SK-N-SH (cell line): ENCODE measurements around the gene SGCA. TPM values are rescaled to one million over a fixed set of nuclear protein-coding genes. Genes with fewer than 3 reads are reported as not detected.
A peak's percentile ranks its signal among the peaks of the same experiment; 100 is the strongest.

Experiments
- CTCF ChIA-PET: fragments of 300-600, 350-600 bp; formaldehyde crosslinking; extraction: SDS; loops from one replicate; lab custom pipeline; 2021; lab: Yijun Ruan, JAX
- POLR2A ChIA-PET: fragments of 350-600 bp; sonication (Branson Sonifier 250); formaldehyde crosslinking; extraction: SDS; loops from one replicate; lab custom pipeline; 2020; ENCODE audit warnings: antibody characterized with exemption, inconsistent platforms; lab: Yijun Ruan, JAX
- DNase-seq: peaks from one replicate; pipeline ENCODE4 v3.0.0; 2012
- H2AFZ ChIP-seq: fragments of 200-600 bp; sonication (generic); 2 replicates; pipeline ENCODE4 v1.8.1; 2016; ENCODE audit warnings: antibody characterized with exemption, mild to moderate bottlenecking, low read depth
- H3F3A ChIP-seq: fragments of 200-600 bp; sonication (generic); replicated peaks from 2 replicates; pipeline ENCODE3; 2016; ENCODE audit warnings: antibody characterized with exemption, mild to moderate bottlenecking; ENCODE audit not compliant: insufficient read depth
- H3K27ac ChIP-seq, 2 experiments: fragments of 200-500 bp in 1 of 2; fragments of 200-600 bp in 1 of 2; sonication (Bioruptor generic) in 1 of 2; sonication (generic), shearing (Covaris generic) in 1 of 2; 2 replicates each; pipeline versions ENCODE4 v1.5.1 to v1.6.1; 2014 to 2016; ENCODE audit warnings: low read depth in 2 of 2, inconsistent platforms in 1 of 2, low read length in 1 of 2, mild to moderate bottlenecking in 1 of 2, mixed read lengths in 1 of 2
- H3K27me3 ChIP-seq: fragments of 200-600 bp; sonication (generic), shearing (Covaris generic); 2 replicates; pipeline ENCODE4 v1.6.1; 2016; ENCODE audit warnings: mixed run types; ENCODE audit not compliant: insufficient read depth
- H3K36me3 ChIP-seq, 2 experiments: fragments of 200-500 bp in 1 of 2; fragments of 200-600 bp in 1 of 2; sonication (Bioruptor generic) in 1 of 2; sonication (generic) in 1 of 2; replicated peaks in 1 of 2; 2 replicates each; pipeline versions ENCODE3 to v1.5.1; 2014 to 2016; ENCODE audit warnings: low read length in 1 of 2, mild to moderate bottlenecking in 1 of 2; ENCODE audit not compliant: insufficient read depth in 2 of 2, control insufficient read depth in 1 of 2
- H3K4me1 ChIP-seq, 2 experiments: fragments of 200-500 bp in 1 of 2; fragments of 200-600 bp in 1 of 2; sonication (Bioruptor generic) in 1 of 2; sonication (generic), shearing (Covaris generic) in 1 of 2; 2 replicates each; pipeline versions ENCODE4 v1.5.1 to v1.6.1; 2014 to 2016; ENCODE audit warnings: low read depth in 1 of 2, low read length in 1 of 2, mixed run types in 1 of 2; ENCODE audit not compliant: insufficient read depth in 2 of 2, control insufficient read depth in 1 of 2
- H3K4me2 ChIP-seq: fragments of 200-600 bp; sonication (generic), shearing (Covaris generic); 2 replicates; pipeline ENCODE4 v1.6.1; 2017; ENCODE audit warnings: mixed run types
- H3K4me3 ChIP-seq, 2 experiments: fragments of 200-500 bp in 1 of 2; fragments of 200-600 bp in 1 of 2; sonication (Bioruptor generic) in 1 of 2; sonication (generic), shearing (Covaris generic) in 1 of 2; 2 replicates each; pipeline versions ENCODE4 v1.5.1 to v1.8.1; 2014 to 2016; ENCODE audit warnings: low read depth in 2 of 2, inconsistent platforms in 1 of 2, low read length in 1 of 2, mild to moderate bottlenecking in 1 of 2, mixed read lengths in 1 of 2, moderate library complexity in 1 of 2
- H3K79me2 ChIP-seq: fragments of 200-600 bp; sonication (generic); 2 replicates; pipeline ENCODE4 v1.8.1; 2017; ENCODE audit warnings: mild to moderate bottlenecking; ENCODE audit not compliant: insufficient read depth
- H3K9ac ChIP-seq: fragments of 200-600 bp; sonication (generic); 2 replicates; pipeline ENCODE4 v1.6.1; 2017; ENCODE audit warnings: mixed run types
- H3K9me2 ChIP-seq: fragments of 200-600 bp; sonication (generic); 2 replicates; pipeline ENCODE4 v1.6.1; 2017; ENCODE audit warnings: mixed run types
- H3K9me3 ChIP-seq: fragments of 200-600 bp; sonication (generic); 2 replicates; pipeline ENCODE4 v1.6.1; 2017; ENCODE audit warnings: mixed run types, mild to moderate bottlenecking, moderate library complexity
- H4K20me1 ChIP-seq: fragments of 200-600 bp; sonication (generic); 2 replicates; pipeline ENCODE4 v1.6.1; 2017; ENCODE audit warnings: mild to moderate bottlenecking, mixed run types; ENCODE audit not compliant: insufficient read depth
- CHD2 ChIP-seq: fragments of 150-350 bp; IDR thresholded peaks from 2 replicates; pipeline ENCODE4 v1.6.1; 2018; ENCODE audit warnings: low read length; ENCODE audit not compliant: partially characterized antibody
- ELF1 ChIP-seq: IDR thresholded peaks from 2 replicates; pipeline ENCODE4 v1.4.0; 2012
- FOXM1 ChIP-seq: IDR thresholded peaks from 2 replicates; pipeline ENCODE4 v1.4.0; 2012; ENCODE audit warnings: low read depth, mild to moderate bottlenecking
- GABPA ChIP-seq: IDR thresholded peaks from 2 replicates; pipeline ENCODE4 v1.4.0; 2012; ENCODE audit warnings: low read depth, mild to moderate bottlenecking
- GATA2 ChIP-seq: sonication (generic); formaldehyde crosslinking; IDR thresholded peaks from 2 replicates; pipeline ENCODE4 v1.5.0; 2020; ENCODE audit warnings: mild to moderate bottlenecking, missing genetic modification reagents
- JUND ChIP-seq: IDR thresholded peaks from 2 replicates; pipeline ENCODE4 v1.4.0; 2012
- MXI1 ChIP-seq: IDR thresholded peaks from 2 replicates; pipeline ENCODE4 v1.6.1; 2012; ENCODE audit warnings: mild to moderate bottlenecking, low read depth, low read length, improper control_type of control experiment
- NRF1 ChIP-seq: IDR thresholded peaks from 2 replicates; pipeline ENCODE4 v1.6.1; 2012; ENCODE audit warnings: low read depth, mild to moderate bottlenecking, low read length
- RAD21 ChIP-seq: IDR thresholded peaks from 2 replicates; pipeline ENCODE4 v1.6.1; 2012; ENCODE audit warnings: mild to moderate bottlenecking, low read length
- SIN3A ChIP-seq: IDR thresholded peaks from 2 replicates; pipeline ENCODE4 v1.6.1; 2012; ENCODE audit warnings: low read depth, mild to moderate bottlenecking, low read length, moderate library complexity, borderline replicate concordance
- TAF1 ChIP-seq: IDR thresholded peaks from 2 replicates; pipeline ENCODE4 v1.6.1; 2012; ENCODE audit warnings: low read depth, mild to moderate bottlenecking, low read length, moderate library complexity, borderline replicate concordance
- TEAD4 ChIP-seq: IDR thresholded peaks from 2 replicates; pipeline ENCODE4 v1.4.0; 2012; ENCODE audit warnings: mild to moderate bottlenecking, borderline replicate concordance; ENCODE audit not compliant: insufficient read depth
- YY1 ChIP-seq: IDR thresholded peaks from 2 replicates; pipeline ENCODE4 v1.4.0; 2012; ENCODE audit warnings: low read depth, mild to moderate bottlenecking
- WGBS: methylation state at CpG from one replicate; pipeline ENCODE4 v1.1.6; 2017; ENCODE audit warnings: low lambda C conversion rate; 5-methylcytosine and 5-hydroxymethylcytosine counted together
- polyA plus RNA-seq, 3 experiments: library from polyadenylated mRNA; depleted of rRNA; stranded (reverse); fragments of >200 nt; gene quantifications; 2 replicates each; pipeline ENCODE4 v1.2.3, GENCODE V29; 2012
- TF ChIP-seq, protein P1 (sequence below): fragments of 200-600 bp; sonication (generic); IDR thresholded peaks from 2 replicates; pipeline ENCODE4 v1.6.1; 2017; ENCODE audit warnings: antibody characterized with exemption, mild to moderate bottlenecking, moderate library complexity
- TF ChIP-seq, protein P2 (sequence below): IDR thresholded peaks from 2 replicates; pipeline ENCODE4; 2012
- TF ChIP-seq, protein P3 (sequence below): fragments of 150-350 bp; IDR thresholded peaks from 2 replicates; pipeline ENCODE4 v1.6.1; 2016; ENCODE audit warnings: mild to moderate bottlenecking, low read depth, low read length
- TF ChIP-seq, protein P4 (sequence below): fragments of 150-350 bp; IDR thresholded peaks from 2 replicates; pipeline ENCODE4 v1.6.1; 2017; ENCODE audit warnings: antibody characterized with exemption, low read length, low read depth, borderline replicate concordance
- TF ChIP-seq, protein P5 (sequence below): IDR thresholded peaks from 2 replicates; pipeline ENCODE4 v1.4.0; 2012; ENCODE audit warnings: low read depth
- TF ChIP-seq, protein P6 (sequence below): IDR thresholded peaks from 2 replicates; pipeline ENCODE4 v1.4.0; 2012; ENCODE audit warnings: low read depth, borderline replicate concordance

The SGCA gene
- polyA plus RNA-seq, 1 of the 3 experiments (the other 2 are of a cell fraction), result not detected

DNA sequence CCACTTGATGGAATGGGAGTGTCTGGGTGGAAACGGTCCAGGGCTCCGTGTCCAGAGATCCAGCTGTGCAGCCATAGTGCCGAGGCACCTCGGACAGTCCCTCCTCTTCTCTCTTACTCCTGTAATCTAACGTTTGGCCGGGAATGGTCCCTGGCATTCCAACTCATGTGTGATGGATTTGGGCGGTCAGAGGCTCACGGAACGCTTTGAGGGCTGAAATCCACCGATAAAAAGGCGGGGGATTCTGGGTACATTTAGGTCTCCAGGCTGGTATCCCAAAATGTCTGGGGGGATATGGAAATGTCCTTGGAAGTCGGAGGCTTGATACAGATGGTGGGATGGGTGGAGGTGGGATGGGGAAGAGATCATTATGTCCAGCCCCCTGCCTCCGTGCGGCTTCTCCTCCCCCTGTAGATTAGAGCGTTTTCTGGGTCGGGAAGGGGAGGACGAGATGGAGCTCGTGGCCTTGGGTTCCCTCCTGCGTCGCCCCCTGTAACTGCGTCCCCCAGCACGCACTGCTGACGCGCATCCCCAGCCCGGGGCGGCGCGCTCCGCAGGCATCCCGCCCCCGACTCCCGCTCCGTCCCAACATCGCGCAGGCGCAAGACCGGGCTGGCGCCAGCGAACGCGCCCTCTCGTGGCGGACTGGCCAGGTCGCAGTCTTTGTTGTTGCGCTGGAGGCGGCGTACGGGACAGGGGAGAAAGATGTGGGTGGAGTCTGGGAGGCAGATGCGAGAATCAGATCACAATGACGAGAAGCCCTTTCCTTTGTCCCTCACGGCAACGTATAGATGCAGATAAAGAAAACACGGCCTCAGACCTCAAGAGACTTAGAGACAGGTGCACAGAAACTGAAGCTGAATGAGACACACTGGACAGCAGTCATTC is 4.5 kb upstream of the SGCA start (continued):
- peak; percentile 85 for TF ChIP-seq SIN3A
- TF ChIP-seq MXI1, result peak; percentile 90
- TF ChIP-seq, protein P1, sequence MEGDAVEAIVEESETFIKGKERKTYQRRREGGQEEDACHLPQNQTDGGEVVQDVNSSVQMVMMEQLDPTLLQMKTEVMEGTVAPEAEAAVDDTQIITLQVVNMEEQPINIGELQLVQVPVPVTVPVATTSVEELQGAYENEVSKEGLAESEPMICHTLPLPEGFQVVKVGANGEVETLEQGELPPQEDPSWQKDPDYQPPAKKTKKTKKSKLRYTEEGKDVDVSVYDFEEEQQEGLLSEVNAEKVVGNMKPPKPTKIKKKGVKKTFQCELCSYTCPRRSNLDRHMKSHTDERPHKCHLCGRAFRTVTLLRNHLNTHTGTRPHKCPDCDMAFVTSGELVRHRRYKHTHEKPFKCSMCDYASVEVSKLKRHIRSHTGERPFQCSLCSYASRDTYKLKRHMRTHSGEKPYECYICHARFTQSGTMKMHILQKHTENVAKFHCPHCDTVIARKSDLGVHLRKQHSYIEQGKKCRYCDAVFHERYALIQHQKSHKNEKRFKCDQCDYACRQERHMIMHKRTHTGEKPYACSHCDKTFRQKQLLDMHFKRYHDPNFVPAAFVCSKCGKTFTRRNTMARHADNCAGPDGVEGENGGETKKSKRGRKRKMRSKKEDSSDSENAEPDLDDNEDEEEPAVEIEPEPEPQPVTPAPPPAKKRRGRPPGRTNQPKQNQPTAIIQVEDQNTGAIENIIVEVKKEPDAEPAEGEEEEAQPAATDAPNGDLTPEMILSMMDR, result peak; percentile 97
- no peak for TF ChIP-seq FOXM1
- TF ChIP-seq GABPA, result no peak
- TF ChIP-seq, protein P2, sequence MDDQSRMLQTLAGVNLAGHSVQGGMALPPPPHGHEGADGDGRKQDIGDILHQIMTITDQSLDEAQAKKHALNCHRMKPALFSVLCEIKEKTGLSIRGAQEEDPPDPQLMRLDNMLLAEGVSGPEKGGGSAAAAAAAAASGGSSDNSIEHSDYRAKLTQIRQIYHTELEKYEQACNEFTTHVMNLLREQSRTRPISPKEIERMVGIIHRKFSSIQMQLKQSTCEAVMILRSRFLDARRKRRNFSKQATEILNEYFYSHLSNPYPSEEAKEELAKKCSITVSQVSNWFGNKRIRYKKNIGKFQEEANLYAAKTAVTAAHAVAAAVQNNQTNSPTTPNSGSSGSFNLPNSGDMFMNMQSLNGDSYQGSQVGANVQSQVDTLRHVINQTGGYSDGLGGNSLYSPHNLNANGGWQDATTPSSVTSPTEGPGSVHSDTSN, result no peak; the same call in 1 of the 2 replicates
- TF ChIP-seq TAF1, result peak; percentile 56
- TF ChIP-seq NRF1, result peak; percentile 95
- TF ChIP-seq ELF1, result no peak
- peak; percentile 72 for TF ChIP-seq RAD21
- TF ChIP-seq, protein P3, sequence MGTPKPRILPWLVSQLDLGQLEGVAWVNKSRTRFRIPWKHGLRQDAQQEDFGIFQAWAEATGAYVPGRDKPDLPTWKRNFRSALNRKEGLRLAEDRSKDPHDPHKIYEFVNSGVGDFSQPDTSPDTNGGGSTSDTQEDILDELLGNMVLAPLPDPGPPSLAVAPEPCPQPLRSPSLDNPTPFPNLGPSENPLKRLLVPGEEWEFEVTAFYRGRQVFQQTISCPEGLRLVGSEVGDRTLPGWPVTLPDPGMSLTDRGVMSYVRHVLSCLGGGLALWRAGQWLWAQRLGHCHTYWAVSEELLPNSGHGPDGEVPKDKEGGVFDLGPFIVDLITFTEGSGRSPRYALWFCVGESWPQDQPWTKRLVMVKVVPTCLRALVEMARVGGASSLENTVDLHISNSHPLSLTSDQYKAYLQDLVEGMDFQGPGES, result no peak
- TF ChIP-seq, all 33 proteins: peak for 16

DNA sequence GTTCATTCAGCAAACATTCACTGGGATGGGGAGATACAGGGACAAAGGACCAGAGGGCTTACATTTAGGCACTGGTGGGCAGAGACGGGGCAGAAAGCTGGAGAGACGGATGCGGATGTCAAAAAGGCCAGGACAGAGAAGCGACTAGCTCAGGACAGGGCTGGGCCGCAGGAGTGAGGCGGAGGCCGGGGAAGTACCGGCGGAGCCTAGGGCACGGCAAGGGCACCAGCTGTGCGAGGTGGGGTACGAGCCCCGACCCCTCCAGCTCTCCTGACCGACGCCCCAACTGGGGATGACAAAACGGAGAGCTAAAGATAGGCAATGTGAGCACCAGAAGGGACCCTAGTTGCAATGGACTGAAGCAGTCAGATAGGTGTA is 3.9 kb upstream of the SGCA start:
- H2AFZ ChIP-seq, result peak overlapping the region; percentile 67; the same call in 1 of the 2 replicates
- H3K4me2 ChIP-seq, result peak overlapping the region; percentile 93
- no peaks in the 10 kb centered on the region for H3K79me2 ChIP-seq
- no peaks in the 10 kb centered on the region for H3K27me3 ChIP-seq
- H3K9me2 ChIP-seq, result no peaks in the 10 kb centered on the region
- WGBS, result 74% methylated on average over 16 of the region's 16 CpGs
- ChIA-PET POLR2A (interaction anchor here (0.6 to 2.7 kb wide), 12 partner anchors 10 to 185 kb away, joined by 3 to 30 read pairs (median 4); partner anchors contain the start of gene PDK2), CTCF (interaction anchor here (0.6 to 2.8 kb wide), 57 partner anchors 8 to 379 kb away, joined by 3 to 148 read pairs (median 6); partner anchors contain the start of genes COL1A1, PDK2, PPP1R9B and SAMD14)
- TF ChIP-seq, protein P4, sequence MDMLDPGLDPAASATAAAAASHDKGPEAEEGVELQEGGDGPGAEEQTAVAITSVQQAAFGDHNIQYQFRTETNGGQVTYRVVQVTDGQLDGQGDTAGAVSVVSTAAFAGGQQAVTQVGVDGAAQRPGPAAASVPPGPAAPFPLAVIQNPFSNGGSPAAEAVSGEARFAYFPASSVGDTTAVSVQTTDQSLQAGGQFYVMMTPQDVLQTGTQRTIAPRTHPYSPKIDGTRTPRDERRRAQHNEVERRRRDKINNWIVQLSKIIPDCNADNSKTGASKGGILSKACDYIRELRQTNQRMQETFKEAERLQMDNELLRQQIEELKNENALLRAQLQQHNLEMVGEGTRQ, result no peak
- TF ChIP-seq FOXM1 (no peak), JUND (no peak), MXI1 (no peak), TEAD4 (no peak), CHD2 (no peak), RAD21 (no peak), YY1 (no peak), GATA2 (CRISPR knock-in tag) (no peak), NRF1 (no peak)
- TF ChIP-seq, protein P5, sequence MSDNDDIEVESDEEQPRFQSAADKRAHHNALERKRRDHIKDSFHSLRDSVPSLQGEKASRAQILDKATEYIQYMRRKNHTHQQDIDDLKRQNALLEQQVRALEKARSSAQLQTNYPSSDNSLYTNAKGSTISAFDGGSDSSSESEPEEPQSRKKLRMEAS, result no peak
- TF ChIP-seq, protein P6, sequence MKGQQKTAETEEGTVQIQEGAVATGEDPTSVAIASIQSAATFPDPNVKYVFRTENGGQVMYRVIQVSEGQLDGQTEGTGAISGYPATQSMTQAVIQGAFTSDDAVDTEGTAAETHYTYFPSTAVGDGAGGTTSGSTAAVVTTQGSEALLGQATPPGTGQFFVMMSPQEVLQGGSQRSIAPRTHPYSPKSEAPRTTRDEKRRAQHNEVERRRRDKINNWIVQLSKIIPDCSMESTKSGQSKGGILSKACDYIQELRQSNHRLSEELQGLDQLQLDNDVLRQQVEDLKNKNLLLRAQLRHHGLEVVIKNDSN, result no peak
- TF ChIP-seq, protein P3, result no peak
- TF ChIP-seq, protein P2, result no peak
- H3K9ac ChIP-seq, result no peak overlapping the region; the same call in 1 of the 2 replicates
- H3K27ac ChIP-seq, result peak overlapping the region in 1 of 2 experiments; percentile 72; a peak in 2 of 4 replicates
- no peaks in the 10 kb centered on the region for H3K9me3 ChIP-seq
- 0 out of 4 replicates have a peak overlapping the region, but pooled peaks of 1 of the 2 experiments have one; percentile 60 for H3K4me3 ChIP-seq
- no peaks in the 10 kb centered on the region for H3K36me3 ChIP-seq
- no peak for DNase-seq
- peaks cover 3 to 10% of the 10 kb centered on the region in 2 experiments; a peak in 1 of 4 replicates for H3K4me1 ChIP-seq
- peaks cover 16% of the 10 kb centered on the region for H3F3A ChIP-seq
- no peaks in the 10 kb centered on the region for H4K20me1 ChIP-seq
